ENCODE measurements around the gene LRFN3. TPM values are rescaled to one million over a fixed set of nuclear protein-coding genes. Genes with fewer than 3 reads are reported as not detected.

LRFN3 gene
- total RNA-seq, 6 experiments from 2014 or later: 15.3 to 21.0 (median 19.1) TPM

DNA sequence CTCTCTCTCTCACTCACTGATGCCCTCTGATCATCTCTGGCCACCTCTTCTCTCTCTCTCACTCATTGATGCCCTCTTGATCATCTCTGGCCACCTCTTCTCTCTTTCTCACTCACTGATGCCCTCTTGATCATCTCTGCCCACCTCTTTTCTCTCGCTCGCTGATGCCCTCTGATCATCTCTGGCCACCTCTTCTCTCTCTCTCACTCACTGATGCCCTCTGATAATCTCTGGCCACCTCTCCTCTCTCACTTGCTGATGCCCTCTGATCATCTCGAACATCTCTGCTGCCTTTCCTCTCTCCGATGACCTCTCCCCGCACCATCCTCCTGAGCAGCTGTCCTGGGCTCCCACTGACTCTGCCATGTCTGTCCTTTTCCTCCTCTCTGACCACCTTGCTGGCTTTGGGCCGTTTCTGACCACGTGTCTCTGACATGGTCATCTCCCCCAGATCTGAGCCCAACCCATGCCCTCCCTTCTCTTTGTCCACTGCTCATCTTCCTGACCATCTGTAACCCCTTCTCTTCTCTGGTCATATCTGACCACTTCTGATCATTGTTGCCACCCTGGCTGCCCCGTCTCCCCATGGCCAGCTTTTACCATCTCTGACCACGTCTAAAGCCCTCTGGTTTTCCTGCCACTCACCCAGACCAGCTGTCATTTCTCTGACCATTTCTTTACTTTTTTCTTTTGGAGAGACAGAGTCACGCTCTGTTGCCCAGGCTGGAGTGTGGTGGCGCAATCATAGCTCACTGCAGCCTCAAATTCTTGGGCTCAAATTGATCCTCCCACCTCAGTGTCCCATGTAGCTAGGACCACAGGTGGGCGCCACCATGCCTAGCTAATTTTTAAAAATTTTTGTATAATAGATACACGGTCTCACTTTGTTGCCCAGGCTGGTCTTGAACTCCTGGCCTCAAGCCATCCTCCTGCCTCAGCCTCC is 2.4 kb downstream of the LRFN3 start:
- Mint-ChIP-seq H3K27me3 (ENCODE audit: insufficient read depth) (no peaks in the 10 kb centered on the region), H3K36me3 (ENCODE audit: low read depth) (peaks cover 8% of the 10 kb centered on the region), H3K9me3 (no peaks in the 10 kb centered on the region), H3K4me3 (peak overlapping the region; percentile 79), H3K4me1 (ENCODE audit: low read depth) (peaks cover 31% of the 10 kb centered on the region), H3K27ac (no peak overlapping the region)
- TF ChIP-seq CTCF (IDR thresholded peaks at IDR 0.05): peak; percentile 42
- DNase-seq: no peak

DNA sequence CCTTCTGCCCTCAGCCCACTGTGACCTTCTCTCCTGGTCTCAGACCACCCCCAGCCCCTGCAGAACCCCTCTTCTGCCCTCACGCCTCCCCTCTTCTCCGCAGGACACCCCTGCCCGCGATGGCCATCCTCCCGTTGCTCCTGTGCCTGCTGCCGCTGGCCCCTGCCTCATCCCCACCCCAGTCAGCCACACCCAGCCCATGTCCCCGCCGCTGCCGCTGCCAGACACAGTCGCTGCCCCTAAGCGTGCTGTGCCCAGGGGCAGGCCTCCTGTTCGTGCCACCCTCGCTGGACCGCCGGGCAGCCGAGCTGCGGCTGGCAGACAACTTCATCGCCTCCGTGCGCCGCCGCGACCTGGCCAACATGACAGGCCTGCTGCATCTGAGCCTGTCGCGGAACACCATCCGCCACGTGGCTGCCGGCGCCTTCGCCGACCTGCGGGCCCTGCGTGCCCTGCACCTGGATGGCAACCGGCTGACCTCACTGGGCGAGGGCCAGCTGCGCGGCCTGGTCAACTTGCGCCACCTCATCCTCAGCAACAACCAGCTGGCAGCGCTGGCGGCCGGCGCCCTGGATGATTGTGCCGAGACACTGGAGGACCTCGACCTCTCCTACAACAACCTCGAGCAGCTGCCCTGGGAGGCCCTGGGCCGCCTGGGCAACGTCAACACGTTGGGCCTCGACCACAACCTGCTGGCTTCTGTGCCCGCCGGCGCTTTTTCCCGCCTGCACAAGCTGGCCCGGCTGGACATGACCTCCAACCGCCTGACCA is 3.3 kb downstream of the LRFN3 start:
- Mint-ChIP-seq H3K9me3 (no peaks in the 10 kb centered on the region), H3K27ac (no peak overlapping the region), H3K4me3 (no peak overlapping the region), H3K27me3 (ENCODE audit: insufficient read depth) (peaks cover 2% of the 10 kb centered on the region; the same call in 1 of the 2 replicates), H3K4me1 (ENCODE audit: low read depth) (peaks cover 31% of the 10 kb centered on the region), H3K36me3 (ENCODE audit: low read depth) (peaks cover 8% of the 10 kb centered on the region)
- TF ChIP-seq CTCF (IDR thresholded peaks at IDR 0.05): no peak
- no peak for DNase-seq

DNA sequence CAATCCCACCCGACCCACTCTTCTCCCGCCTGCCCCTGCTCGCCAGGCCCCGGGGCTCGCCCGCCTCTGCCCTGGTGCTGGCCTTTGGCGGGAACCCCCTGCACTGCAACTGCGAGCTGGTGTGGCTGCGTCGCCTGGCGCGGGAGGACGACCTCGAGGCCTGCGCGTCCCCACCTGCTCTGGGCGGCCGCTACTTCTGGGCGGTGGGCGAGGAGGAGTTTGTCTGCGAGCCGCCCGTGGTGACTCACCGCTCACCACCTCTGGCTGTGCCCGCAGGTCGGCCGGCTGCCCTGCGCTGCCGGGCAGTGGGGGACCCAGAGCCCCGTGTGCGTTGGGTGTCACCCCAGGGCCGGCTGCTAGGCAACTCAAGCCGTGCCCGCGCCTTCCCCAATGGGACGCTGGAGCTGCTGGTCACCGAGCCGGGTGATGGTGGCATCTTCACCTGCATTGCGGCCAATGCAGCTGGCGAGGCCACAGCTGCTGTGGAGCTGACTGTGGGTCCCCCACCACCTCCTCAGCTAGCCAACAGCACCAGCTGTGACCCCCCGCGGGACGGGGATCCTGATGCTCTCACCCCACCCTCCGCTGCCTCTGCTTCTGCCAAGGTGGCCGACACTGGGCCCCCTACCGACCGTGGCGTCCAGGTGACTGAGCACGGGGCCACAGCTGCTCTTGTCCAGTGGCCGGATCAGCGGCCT is 4.1 kb downstream of the LRFN3 start:
- H3K4me3 Mint-ChIP-seq: no peak overlapping the region
- H3K9me3 Mint-ChIP-seq: no peaks in the 10 kb centered on the region
- H3K36me3 Mint-ChIP-seq (ENCODE audit: low read depth): peaks cover 8% of the 10 kb centered on the region
- TF ChIP-seq CTCF (IDR thresholded peaks at IDR 0.05): no peak
- no peak for DNase-seq
- peaks cover 2% of the 10 kb centered on the region; the same call in 1 of the 2 replicates for H3K27me3 Mint-ChIP-seq (ENCODE audit: insufficient read depth)
- H3K27ac Mint-ChIP-seq: no peak overlapping the region
- peaks cover 31% of the 10 kb centered on the region for H3K4me1 Mint-ChIP-seq (ENCODE audit: low read depth)

DNA sequence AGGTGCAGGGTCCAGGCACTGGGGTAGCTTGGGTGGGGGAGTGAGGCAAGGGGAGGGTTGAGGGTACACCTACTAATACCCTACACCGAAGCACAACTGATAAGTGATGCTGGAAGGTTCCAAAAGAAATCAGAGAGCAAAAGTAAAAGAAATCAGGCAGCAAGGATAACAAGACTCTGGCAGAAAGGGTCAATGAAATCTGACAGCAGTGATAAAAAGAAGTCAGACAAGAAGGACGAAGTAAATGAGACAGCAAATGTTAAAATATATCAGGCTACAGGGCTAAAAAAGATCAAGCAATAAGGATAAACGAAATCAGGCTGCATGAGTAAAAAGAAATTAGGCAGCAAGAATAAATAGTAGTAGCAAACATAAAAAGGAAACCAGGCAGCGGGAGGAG is 4.7 kb downstream of the LRFN3 start:
- Mint-ChIP-seq H3K4me1 (ENCODE audit: low read depth) (peaks cover 26% of the 10 kb centered on the region), H3K27ac (no peak overlapping the region), H3K9me3 (no peaks in the 10 kb centered on the region), H3K4me3 (no peak overlapping the region), H3K27me3 (ENCODE audit: insufficient read depth) (peaks cover 2% of the 10 kb centered on the region; the same call in 1 of the 2 replicates), H3K36me3 (ENCODE audit: low read depth) (peaks cover 8% of the 10 kb centered on the region)
- no peak for TF ChIP-seq CTCF (IDR thresholded peaks at IDR 0.05)
- no peak for DNase-seq

- Mint-ChIP-seq H3K4me3 (no peak overlapping the region), H3K27ac (no peak overlapping the region), H3K27me3 (ENCODE audit: insufficient read depth) (peaks cover 2% of the 10 kb centered on the region), H3K9me3 (no peaks in the 10 kb centered on the region), H3K4me1 (ENCODE audit: low read depth) (peaks cover 17% of the 10 kb centered on the region), H3K36me3 (ENCODE audit: low read depth) (peaks cover 8% of the 10 kb centered on the region)
- no peak for DNase-seq
- TF ChIP-seq CTCF (IDR thresholded peaks at IDR 0.05): no peak
Observed at GRCh38 chr19:35942235-35942634, 6.1 kb downstream of the LRFN3 start.

Data from HFFc6 (cell line).